PC-3 (cell line): Measurements from ENCODE around the gene ACBD5.

Experiments used
- CTCF ChIP-seq: fragments of 300-600 bp; sonication (generic); conservative IDR thresholded peaks from 2 replicates; pipeline ENCODE4 v1.5.1; 2017; ENCODE audit warnings: antibody characterized with exemption, low read depth, mild to moderate bottlenecking, low read length
- EZH2 ChIP-seq: fragments of 300-600 bp; sonication (generic); IDR thresholded peaks from one replicate; pipeline ENCODE4 v1.6.1; 2017; ENCODE audit warnings: antibody characterized with exemption, mild to moderate bottlenecking, low read length; ENCODE audit not compliant: unreplicated experiment
- EZH2phosphoT487 ChIP-seq: fragments of 300-600 bp; sonication (generic); IDR thresholded peaks from 2 replicates; pipeline ENCODE4 v1.6.1; 2018; ENCODE audit warnings: mild to moderate bottlenecking, antibody characterized with exemption, low read length, borderline replicate concordance

GRCh38 chr10:27258492-27258837, 17.9 kb upstream of the ACBD5 start:
- TF ChIP-seq CTCF (no peak), EZH2phosphoT487 (no peak), EZH2 (no peak)
